GM19099 (cell line): Measurements from ENCODE around the gene PDZD7.

Source experiments
- POLR2A ChIP-seq: IDR thresholded peaks from 3 replicates; pipeline ENCODE4 v1.6.1; 2011; ENCODE audit warnings: low read depth; ENCODE audit not compliant: insufficient read length; ENCODE audit errors: extremely low read depth

Gene PDZD7

DNA sequence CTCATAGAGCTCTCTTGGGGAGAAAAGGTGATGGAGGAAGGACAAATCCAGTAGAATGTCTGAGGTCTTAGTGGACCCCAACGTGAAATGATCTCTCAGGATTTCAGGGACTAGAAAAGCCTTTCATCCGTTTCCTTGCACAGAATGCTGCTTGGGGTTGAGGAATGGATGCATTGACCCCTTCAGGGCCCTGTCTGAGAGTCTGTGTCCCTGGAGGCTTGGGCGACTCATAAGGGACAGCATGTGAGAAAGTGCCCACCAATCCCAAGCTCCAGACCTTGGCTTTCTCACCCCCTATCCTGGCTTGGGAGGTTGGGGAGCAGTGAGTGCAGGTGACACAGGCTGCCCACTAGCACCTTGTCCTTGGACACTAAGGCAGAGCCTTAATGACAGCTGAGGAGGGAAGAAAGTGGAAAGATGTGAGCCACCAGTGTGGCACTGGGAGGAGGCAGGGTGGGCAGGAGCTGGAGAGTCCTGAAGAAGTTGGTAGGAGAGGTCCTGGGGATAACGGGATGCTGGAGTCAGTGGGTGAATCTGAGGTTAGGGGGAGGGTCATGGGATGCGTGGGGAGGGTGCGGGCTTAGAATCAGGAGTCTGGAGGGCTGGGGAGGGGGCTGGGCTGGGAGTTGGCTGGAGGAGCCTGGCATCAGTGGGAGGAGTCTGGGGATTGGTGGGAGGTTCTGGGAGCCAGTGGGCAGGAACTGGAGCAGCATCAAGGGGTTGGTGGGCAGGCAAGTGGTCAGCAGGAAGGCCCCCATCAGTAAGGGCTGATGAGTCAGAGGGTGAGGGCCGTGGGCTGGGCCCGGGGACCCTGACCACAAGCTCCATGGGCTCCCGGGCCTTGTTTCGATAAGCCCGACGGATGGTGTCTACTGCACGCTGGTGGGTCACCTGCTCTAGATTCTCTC, 22.8 kb downstream of the PDZD7 start:
- no peak for TF ChIP-seq POLR2A

DNA sequence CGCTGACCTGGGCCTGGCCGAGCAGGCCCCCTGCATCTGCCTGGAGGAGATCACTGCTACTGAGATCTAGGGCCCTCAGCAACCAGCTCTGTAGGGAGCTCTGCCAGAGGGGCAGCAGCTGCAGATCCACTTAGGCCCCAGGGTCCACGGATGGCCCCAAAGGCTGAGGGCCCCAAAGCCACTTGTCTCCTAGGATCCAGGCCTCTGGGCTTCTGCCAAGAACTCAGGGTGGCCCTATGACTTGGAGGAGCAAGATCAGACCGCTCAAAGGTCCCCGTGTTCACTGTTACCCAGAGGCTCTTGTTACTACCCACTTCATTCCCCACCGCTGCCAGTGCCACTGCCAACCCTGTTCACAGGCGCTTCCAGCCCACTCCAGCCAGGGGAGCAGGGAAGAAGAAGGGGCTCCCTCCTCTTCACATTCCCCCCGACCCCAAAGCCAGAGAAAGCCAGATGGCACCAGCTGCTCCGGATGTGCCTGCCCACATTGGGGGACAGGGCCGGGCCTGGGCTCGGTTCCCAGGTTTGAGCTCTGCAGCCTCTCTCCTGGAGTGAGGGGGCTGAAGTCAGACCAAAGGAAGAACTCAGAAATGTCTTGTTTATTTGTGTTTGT, 23.7 kb downstream of the PDZD7 start:
- no peak for TF ChIP-seq POLR2A

GRCh38 chr10:101006593-101007098, 24.3 kb downstream of the PDZD7 start:
- no peak for TF ChIP-seq POLR2A

- TF ChIP-seq POLR2A, result no peak
Observed at GRCh38 chr10:101005869-101006567, 24.9 kb downstream of the PDZD7 start.

DNA sequence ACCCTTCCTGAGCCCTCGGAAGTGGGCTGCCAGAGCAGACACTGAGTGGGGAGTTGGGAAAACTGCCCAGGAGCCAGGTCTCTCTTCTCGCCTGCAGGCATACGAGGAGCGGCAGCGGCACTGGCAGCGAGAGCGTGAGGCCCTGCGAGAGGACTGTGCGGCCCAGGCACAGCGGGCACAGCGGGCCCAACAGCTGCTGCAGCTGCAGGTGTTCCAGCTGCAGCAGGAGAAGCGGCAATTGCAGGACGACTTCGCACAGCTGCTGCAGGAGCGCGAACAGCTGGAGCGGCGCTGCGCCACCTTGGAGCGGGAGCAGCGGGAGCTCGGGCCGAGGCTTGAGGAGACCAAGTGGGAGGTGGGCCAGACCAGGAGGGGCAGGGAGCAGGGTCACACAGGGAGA, 25.6 kb downstream of the PDZD7 start:
- no peak for TF ChIP-seq POLR2A

DNA sequence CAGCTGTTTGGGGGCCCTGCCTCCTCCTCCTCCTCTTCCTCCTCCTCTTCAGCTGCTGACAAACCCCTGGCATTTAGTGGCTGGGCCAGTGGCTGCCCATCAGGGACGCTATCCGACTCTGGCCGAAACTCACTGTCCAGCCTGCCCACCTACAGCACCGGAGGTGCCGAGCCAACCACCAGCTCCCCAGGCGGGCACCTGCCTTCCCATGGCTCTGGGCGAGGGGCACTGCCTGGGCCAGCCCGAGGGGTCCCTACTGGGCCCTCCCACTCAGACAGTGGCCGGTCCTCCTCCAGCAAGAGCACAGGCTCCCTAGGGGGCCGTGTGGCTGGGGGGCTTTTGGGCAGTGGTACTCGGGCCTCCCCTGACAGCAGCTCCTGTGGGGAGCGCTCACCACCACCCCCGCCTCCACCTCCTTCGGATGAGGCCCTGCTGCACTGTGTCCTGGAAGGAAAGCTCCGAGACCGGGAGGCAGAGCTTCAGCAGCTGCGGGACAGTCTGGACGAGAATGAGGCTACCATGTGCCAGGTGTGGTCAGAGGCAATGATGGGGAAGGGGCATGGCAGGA, 27.2 kb downstream of the PDZD7 start:
- TF ChIP-seq POLR2A, result no peak

DNA sequence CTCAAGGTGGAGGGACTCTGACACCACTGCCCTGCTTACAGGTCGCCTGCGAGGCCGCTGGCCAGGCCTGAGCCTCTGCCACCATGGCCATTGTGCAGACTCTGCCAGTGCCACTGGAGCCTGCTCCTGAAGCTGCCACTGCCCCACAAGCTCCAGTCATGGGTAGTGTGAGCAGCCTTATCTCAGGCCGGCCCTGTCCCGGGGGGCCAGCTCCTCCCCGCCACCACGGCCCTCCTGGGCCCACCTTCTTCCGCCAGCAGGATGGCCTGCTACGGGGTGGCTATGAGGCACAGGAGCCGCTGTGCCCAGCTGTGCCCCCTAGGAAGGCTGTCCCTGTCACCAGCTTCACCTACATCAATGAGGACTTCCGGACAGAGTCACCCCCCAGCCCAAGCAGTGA, 28.5 kb downstream of the PDZD7 start:
- no peak for TF ChIP-seq POLR2A

DNA sequence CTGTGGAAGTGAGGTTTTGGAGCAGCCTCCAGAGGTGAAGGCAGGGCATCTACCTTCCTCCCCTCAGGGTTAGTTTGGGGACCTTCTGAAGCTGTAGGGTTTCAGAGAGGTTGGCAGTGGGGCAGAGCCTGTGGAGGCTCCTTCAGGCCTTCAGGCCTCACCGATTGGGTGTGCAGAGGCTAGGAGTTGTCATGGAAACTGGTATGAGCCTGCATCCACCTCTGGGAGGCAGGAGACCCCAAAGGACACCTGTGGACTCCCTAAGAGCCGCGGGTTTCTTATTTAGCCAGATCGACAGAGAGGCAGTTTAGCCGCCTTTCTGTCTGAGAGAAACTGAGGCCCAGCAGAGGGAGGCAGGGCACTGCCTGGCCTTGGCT, 29.3 kb downstream of the PDZD7 start:
- TF ChIP-seq POLR2A, result no peak

GRCh38 chr10:101000915-101001658, 29.8 kb downstream of the PDZD7 start:
- no peak for TF ChIP-seq POLR2A

DNA sequence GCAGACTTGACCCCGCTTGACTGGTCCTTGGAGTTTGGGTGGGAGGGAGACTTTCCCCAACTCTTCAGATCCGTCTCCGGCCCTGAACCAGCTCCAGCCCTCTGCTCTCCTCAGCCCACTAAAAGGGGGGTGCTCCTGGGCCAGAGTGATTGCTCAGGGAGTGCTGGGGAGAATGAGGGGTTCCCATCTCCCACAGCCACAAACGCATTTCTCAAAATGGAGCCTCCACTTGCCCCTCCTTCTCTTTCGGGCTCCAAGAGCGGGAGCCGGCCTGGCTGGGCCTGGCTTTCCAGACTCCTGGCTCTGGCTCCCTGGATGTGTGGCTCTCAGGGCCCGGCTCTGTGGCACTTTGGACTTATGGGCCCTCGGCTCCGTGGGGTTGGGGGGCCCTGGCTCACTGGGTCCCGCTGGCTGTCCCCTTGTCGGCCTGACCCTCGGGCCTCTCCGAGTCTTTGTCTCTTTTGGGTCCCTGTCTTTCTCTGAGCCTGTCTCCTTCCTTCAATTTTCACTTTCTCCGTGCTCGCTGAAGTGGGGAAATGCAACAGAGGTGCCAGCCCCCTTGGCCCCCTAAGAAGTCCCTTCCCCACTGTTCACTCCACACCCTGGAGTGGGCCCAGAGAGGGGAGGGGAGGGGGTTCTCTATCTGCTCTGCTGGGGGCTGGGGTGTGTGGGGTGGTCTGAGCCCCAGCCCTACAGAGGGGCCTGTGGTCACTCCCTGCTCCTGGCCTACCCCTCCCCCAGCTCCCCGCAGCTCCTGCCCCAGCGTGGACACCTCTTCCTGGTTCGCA, 30.6 kb downstream of the PDZD7 start:
- TF ChIP-seq POLR2A, result no peak

DNA sequence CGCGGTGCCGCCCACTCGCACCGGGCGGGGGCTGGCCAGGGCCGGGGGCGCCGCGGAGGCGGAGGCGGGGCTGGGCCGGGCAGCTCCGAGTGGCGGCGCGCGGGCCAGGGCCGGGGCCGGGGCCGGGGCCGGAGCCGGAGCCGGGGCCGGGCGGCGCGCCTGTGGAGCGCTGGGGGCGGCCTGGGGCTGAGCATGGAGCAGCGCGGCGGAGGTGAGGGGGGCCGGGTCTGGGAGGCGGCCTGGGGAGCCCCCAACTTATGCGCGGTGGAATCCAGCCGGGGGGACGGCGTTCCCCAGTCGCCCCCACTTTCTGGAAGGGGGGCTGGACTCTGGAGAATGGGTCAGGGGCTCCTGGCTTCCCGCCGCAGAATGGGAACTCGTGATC, 31.2 kb downstream of the PDZD7 start, which contains the start of gene LZTS2:
Gene LZTS2, plus strand, starts transcription at position 67 of the 385 bp plus-strand sequence. CDS start 2,731 bp downstream, outside the sequence.
- TF ChIP-seq POLR2A, result no peak

GRCh38 chr10:100998991-100999741, 31.8 kb downstream of the PDZD7 start:
- peak; percentile 28 for TF ChIP-seq POLR2A

DNA sequence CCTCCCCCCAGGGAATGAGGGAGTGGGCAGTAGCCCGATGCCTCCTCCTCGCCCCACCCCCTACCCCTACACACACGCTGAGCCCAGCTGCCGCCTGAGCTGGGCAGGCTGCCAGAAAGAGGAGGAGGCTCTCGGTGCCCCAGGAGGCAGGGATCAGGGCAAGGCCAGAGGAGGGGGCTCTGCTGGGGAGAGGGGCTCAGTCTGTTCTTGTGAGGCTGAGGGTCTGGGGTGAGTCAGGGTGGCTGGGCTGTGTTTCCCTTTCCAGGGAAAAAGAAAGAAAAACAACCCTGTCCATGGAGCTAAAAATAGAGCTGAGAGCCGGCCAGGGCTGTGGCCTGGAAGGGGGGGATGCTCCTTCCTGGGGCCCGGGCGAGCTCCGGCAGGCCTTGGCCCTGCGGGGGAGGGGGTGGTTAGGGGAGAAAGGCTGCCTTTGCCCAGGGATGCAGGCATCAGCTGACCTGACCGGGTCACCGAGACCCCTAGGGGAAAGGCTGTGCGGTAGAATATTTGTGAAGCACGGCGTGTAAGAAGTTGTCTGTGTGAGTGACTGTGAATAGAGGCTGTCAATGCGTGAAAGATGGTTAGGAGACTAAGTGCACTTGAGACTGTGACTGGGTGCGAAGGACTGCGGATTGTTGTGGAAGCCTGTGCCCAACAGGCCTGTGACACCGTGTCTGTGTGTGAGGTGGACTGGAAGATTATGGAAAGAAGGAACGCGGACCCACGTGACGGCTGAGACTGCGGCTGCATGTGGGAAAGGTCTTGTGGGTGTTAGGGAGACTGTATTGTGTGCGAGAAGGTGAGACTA, 32.5 kb downstream of the PDZD7 start:
- peak; percentile 14 for TF ChIP-seq POLR2A
